SK-MEL-5 (cell line): ENCODE data around the gene TMEM190. TPM values are rescaled to one million over a fixed set of nuclear protein-coding genes. Genes with fewer than 3 reads are reported as not detected.

ENCODE experiments used
- DNase-seq: peaks from one replicate; pipeline ENCODE4 v3.0.0-alpha.2; 2016; ENCODE audit warnings: low read depth, low spot score
- in situ Hi-C: cut with HindIII; loops from 2 replicates; pipeline ENCODE4 v1.10.0; 2016; ENCODE audit warnings: low sequenced_read_pairs, high pct_unique_total_duplicates, low pct_unique_long_range_greater_than_20kb
- total RNA-seq: library from RNA; depleted of rRNA; stranded (reverse); fragments of >200 nt; shearing (Covaris generic); gene quantifications from 2 replicates; pipeline ENCODE4 v1.2.3, GENCODE V29; 2014

Gene TMEM190
- total RNA-seq, 1 experiment from 2014 or later: not detected

DNA sequence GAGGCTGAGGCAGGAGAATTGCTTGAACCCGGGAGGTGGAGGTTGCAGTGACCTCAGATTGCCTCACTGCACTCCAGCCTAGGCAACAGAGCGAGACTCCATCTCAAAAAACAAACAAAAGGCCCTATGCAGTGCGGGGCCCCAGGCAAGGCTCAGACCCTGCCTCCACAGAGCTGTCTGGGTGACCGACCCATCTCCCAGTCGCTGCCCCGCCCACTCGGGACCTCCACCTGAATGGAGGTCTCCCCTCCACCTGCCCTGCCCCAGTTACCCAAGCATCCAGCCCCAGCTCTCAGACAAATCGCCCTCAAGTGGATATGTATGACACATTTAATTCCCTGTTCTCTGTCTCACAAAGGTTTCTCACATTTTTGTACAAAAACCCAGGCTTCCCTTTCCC, 11.4 kb upstream of the TMEM190 start:
- in situ Hi-C loops: no loop called here

GRCh38 chr19:55365964-55366363, 10.7 kb upstream of the TMEM190 start:
- in situ Hi-C loops: no loop called here
- no peak for DNase-seq

More for the DNA sequence above, 11.4 kb upstream of the TMEM190 start:
- DNase-seq: no peak

GRCh38 chr19:55366790-55367189, 9.8 kb upstream of the TMEM190 start:
- in situ Hi-C loops: no loop called here

GRCh38 chr19:55368106-55368505, 8.5 kb upstream of the TMEM190 start:
- in situ Hi-C loops: no loop called here
- DNase-seq: no peak

More at GRCh38 chr19:55366790-55367189, 9.8 kb upstream of the TMEM190 start:
- no peak for DNase-seq

DNA sequence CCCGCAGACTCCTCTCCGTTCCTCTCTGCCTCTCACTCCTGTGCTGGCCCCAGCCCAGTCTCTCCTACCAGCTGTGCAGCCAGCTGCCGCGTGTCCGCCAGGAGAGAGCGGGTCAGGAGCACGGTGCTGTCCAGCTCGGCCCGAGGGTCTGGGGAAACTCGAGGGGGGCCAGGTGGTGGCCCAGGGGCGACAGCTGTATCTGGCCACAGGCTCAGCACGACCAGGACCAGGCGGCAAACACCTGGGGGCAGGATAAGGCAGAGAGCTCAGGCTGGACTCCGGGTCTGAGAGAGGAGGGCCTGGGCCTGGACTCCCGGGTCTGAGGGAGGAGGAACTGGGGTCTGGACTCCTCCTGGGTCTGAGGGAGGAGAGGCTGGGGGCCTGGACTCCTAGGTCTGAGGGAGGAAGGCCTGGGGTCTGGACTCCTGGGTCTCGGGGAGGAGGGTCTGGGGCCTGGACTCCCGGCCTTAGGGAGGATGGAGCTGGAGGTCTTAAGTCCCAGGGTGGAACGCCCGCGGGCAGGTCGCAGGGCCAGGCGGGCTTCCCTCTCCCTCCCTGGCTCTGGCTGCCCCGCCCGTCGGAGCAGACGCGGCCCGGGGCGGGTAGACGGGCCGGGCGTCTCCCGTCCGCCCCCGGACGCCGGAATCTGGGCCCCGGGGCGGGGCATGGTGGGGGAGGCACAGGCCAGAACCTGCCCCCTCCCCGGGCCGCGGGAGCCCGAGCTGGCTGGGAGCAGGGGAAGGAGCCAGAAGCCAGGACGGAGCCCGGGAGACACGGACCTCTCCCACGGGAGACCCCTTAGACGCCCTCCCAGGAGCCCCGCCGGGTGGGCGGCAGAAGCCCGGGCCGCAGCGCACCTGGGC, 7.7 kb upstream of the TMEM190 start:
- DNase-seq: no peak
- in situ Hi-C loops: no loop called here

- DNase-seq: peak; percentile 21
- in situ Hi-C loops: no loop called here
These were observed 6.8 kb upstream of the TMEM190 start for GRCh38 chr19:55369653-55370304.

DNA sequence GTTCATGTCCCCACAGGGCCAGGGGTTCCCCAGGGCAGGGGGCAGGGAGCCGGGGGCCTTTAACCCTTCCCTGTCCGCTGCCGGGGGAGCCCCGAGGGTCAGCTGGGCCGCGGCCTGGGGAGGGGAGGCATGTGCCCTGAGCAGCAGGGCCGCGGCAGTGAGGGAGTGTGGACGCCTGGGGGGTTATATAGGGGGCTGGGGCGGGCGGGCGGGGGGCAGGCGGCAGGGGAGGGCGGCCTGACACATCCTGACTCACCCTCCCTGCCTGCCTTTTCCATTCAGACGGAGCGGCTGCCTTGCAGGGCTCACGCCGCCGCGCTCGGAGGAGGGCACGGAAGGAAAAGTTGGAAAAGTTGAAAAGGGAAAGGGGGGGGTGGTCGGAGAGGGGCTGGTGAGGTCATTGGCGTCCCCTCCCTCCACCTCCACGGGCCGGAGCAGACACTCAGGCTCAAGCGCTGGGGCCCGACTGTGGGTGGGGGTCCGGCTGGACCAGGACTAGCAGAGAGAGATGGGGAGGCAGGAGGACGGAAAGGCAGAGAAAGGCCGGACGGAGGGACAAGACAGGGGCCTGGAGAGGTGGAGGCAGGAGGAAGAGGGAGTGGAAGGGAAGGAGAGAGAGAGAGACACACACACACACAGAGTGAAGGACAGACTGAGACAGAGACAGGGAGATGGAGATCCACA, 6.2 kb upstream of the TMEM190 start, which contains the start of gene IL11:
IL11 (minus strand) TSS at position 159 of the 684 bp plus-strand sequence; CDS start at position 6, 153 bp downstream.
- in situ Hi-C loops: no loop called here
- DNase-seq: no peak

GRCh38 chr19:55372316-55373081, 4.1 kb upstream of the TMEM190 start:
- no peak for DNase-seq
- in situ Hi-C loops: no loop called here

DNA sequence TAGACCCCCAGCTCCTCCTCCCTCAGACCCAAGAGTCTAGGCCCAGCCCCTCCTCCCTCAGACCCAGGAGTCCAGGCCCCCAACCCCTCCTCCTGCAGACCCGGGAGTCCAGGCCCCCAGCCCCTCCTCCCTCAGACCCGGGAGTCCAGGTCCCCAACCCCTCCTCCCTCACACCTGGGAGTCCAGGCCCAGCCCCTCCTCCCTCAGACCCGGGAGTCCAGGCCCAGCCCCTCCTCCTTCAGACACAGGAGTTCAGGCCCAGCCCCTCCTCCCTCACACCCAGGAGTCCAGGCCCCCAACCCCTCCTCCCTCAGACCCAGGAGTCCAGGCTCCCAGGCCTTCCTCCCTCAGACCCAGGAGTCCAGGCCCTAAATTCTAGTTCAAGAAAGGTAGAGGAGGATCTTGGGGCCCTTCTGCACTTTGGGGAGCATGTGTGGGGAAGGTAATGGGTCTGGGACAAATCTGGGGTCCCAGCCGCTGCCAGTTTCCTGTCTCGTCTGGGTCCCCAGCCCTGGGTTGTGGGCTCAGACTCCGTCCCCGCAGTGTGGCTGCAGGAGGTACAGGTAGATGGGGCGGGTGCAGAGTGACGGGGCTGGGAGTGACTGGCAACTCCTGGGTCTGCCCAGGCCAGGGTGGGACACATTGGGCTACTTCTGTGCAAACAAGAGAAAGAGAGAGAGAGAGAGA, 3.2 kb upstream of the TMEM190 start:
- in situ Hi-C loops: no loop called here
- no peak for DNase-seq

DNA sequence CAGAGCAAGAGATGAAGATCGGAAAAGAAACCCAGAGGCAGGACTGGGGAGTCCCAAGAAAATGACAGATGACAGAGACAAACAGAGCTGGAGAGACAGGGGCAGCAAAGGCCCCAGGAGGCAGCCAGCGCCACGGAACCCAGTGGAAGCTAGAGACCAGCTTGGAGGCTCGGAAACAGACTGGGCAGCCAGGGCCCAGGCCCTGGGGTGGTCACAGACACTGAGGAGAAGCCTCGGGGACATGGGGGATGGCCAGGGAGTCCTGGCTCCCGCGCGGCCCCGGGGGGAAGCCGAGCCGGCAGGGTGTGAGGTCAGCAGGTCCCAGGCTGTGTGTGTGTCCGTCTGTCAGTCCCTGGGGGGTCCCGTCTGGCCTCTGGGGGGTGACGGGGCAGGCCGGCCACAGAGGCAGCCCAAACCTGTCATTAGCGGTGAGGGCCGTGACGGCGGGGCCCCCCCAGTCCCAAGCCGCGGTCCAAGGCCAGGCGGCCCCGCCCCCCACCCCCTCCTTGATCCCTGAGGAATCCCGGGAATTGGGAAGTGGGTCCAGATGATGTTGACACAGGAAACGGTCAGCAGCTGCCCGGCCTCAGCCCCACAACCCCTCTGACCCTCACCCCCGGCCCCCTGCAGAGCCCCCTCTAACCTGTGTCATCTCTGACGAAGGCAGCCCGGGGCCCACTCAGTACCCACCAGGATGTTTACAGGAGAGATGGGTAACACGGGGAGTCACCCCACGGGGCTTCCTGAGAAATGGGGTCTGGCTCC, 2.5 kb upstream of the TMEM190 start:
- in situ Hi-C loops: no loop called here
- DNase-seq: no peak

GRCh38 chr19:55377356-55378131, 918 bp downstream of the TMEM190 start:
- in situ Hi-C loops: no loop called here
- no peak for DNase-seq

- no peak for DNase-seq
- in situ Hi-C loops: no loop called here
These were observed 2.5 kb downstream of the TMEM190 start for GRCh38 chr19:55379174-55379573.

DNA sequence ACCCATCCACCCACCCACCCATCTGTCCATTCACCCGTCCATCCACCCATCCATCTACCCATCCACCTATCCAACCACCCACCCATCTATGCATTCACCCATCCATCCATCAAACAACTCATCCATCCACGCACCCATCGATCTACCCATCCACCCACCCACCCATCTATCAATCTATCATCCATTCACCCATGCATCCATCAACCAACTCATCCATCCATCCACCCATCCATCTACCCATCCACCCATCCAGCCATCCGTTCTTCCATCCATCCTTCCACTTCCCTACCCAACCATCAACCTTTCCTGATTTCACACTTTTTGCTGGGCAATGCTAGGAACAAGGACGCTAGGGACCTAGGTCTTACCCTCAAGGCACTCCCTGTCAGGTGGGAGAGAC, 5.4 kb downstream of the TMEM190 start:
- no peak for DNase-seq

GRCh38 chr19:55382522-55383054, 6.0 kb downstream of the TMEM190 start:
- no peak for DNase-seq

More for the DNA sequence above, 5.4 kb downstream of the TMEM190 start:
- in situ Hi-C loops: no loop called here

DNA sequence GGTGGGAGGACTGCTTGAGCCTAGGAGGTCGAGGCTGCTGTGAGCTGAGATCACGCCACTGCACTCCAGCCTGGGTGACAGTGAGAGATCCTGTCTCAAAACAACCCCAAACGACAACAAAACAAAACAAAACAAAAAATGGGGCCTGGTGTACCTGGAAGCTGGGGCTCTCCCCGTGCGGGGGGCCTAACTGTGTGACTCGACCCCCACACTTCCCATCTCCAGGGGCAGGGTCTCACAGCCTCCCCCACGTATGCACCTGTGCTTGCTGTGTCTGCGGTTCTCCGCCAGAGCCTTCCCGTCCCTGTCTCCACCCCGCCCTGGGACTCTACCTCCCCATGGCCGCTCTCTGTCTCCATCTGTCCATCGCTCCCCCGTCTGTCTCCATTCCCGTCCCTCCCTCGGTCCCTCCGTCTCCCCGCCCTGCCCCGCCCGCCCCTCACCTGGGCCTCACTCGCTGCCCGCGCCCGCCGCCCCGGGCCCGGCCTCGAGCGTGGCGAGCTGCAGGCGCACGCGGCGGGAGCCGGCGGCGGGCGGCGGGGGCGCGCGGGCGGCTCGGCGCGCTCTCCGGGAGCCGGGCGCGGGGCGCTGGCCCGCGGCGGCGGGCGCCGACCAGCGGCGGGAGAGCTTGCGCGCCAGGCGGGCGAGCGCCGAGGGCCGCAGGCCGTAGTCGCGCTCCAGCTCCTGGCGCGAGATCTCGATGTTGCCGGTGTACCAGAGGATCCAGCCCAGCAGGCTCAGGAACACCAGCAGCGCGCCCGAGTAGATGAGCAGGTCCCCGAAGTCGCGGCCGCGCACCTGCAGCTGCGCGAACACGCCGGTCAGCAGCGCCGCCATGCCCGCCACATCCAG, 6.9 kb downstream of the TMEM190 start:
- DNase-seq: no peak

More at GRCh38 chr19:55382522-55383054, 6.0 kb downstream of the TMEM190 start:
- in situ Hi-C loops: no loop called here

More for the DNA sequence above, 6.9 kb downstream of the TMEM190 start:
- in situ Hi-C loops: no loop called here
